CD4-positive, alpha-beta T cell (primary cell): ENCODE measurements around the gene FNIP1. TPM values are rescaled to one million over a fixed set of nuclear protein-coding genes. Genes with fewer than 3 reads are reported as not detected.

Experiments
- ATAC-seq: fragments of 200-7000 bp; cut with Tn5 transposase; one replicate; pipeline ENCODE4 v1.10.0; 2022; ENCODE audit warnings: mild to moderate bottlenecking; ENCODE audit not compliant: poor library complexity
- CTCF ChIA-PET: fragments of 350-600 bp; sonication (Branson Sonifier 250); formaldehyde crosslinking; loops from one replicate; lab custom pipeline; 2021; ENCODE audit warnings: antibody characterized with exemption, inconsistent platforms; lab: Charles Lee
- POLR2A ChIA-PET: fragments of 350-600 bp; sonication (Branson Sonifier 250); formaldehyde crosslinking; loops from one replicate; lab custom pipeline; 2021; ENCODE audit warnings: antibody characterized with exemption, inconsistent platforms; lab: Charles Lee
- DNase-seq, 14 experiments: peaks; one replicate each; pipeline ENCODE4 v3.0.0-alpha.2; 2013 to 2020; ENCODE audit warnings: mixed read lengths in 2 of 14
- H3K27ac ChIP-seq, 2 donors: one replicate each; pipeline versions ENCODE4 v1.5.1 to v1.7.0; 2013; ENCODE audit warnings: low read length in 2 of 2, low read depth in 1 of 2, mild to moderate bottlenecking in 1 of 2
- H3K27me3 ChIP-seq, 2 experiments: 1 replicate in 1 of 2; 2 replicates in 1 of 2; pipeline versions ENCODE4 v1.6.1 to v1.7.0; 2013; ENCODE audit warnings: low read length in 2 of 2, control low read depth in 1 of 2, mild to moderate bottlenecking in 1 of 2, moderate library complexity in 1 of 2; ENCODE audit not compliant: insufficient read depth in 2 of 2, control insufficient read depth in 1 of 2
- H3K36me3 ChIP-seq: one replicate; pipeline ENCODE4 v1.6.1; 2013; ENCODE audit warnings: low read length, control low read depth; ENCODE audit not compliant: insufficient read depth
- H3K4me1 ChIP-seq: one replicate; pipeline ENCODE4 v1.6.1; 2013; ENCODE audit warnings: low read length, control low read depth; ENCODE audit not compliant: insufficient read depth
- H3K4me3 ChIP-seq: one replicate; pipeline ENCODE4 v1.5.1; 2013; ENCODE audit warnings: mild to moderate bottlenecking, low read length, moderate library complexity
- H3K9me3 ChIP-seq, 2 experiments: 1 replicate in 1 of 2; 2 replicates in 1 of 2; pipeline versions ENCODE4 v1.6.1 to v1.7.0; 2013; ENCODE audit warnings: low read length in 2 of 2, mild to moderate bottlenecking in 2 of 2, control low read depth in 1 of 2, moderate library complexity in 1 of 2; ENCODE audit not compliant: control insufficient read depth in 1 of 2, insufficient read depth in 1 of 2
- H3K27ac Mint-ChIP-seq: one replicate; pipeline ENCODE4 v1.8.0; 2020; ENCODE audit warnings: mixed read lengths
- H3K27me3 Mint-ChIP-seq: one replicate; pipeline ENCODE4 v1.8.0; 2021; ENCODE audit warnings: mixed read lengths
- H3K36me3 Mint-ChIP-seq: one replicate; pipeline ENCODE4 v1.8.0; 2021; ENCODE audit warnings: low read depth, mixed read lengths
- H3K4me1 Mint-ChIP-seq: one replicate; pipeline ENCODE4 v1.8.0; 2021; ENCODE audit warnings: low read depth, mixed read lengths
- H3K4me3 Mint-ChIP-seq: one replicate; pipeline ENCODE4 v1.8.0; 2020; ENCODE audit warnings: mild to moderate bottlenecking, mixed read lengths
- H3K9me3 Mint-ChIP-seq: one replicate; pipeline ENCODE4 v1.8.0; 2020; ENCODE audit warnings: mixed read lengths
- CTCF ChIP-seq: fragments of 200-600 bp; IDR thresholded peaks from one replicate; pipeline ENCODE4 v1.8.0; 2022; ENCODE audit warnings: antibody characterized with exemption, mild to moderate bottlenecking
- intact Hi-C, 2 experiments: fragments of 100-400 bp; cut with DNase I in 1 of 2; cut with micrococcal nuclease in 1 of 2; formaldehyde crosslinking; loops; one replicate each; pipeline versions ENCODE4 v1.15.1 to v1.9.0; 2023 to 2025; cut with DNase I, micrococcal nuclease
- total RNA-seq, 174 experiments: library from RNA in 2 of 174; stranded (reverse) in 2 of 174; gene quantifications; one replicate each; pipeline ENCODE4 v1.2.3 and lab custom pipeline; 2021 to 2026

The FNIP1 gene
- total RNA-seq, 2 experiments from 2014 or later: 34.5 to 34.7 TPM

DNA sequence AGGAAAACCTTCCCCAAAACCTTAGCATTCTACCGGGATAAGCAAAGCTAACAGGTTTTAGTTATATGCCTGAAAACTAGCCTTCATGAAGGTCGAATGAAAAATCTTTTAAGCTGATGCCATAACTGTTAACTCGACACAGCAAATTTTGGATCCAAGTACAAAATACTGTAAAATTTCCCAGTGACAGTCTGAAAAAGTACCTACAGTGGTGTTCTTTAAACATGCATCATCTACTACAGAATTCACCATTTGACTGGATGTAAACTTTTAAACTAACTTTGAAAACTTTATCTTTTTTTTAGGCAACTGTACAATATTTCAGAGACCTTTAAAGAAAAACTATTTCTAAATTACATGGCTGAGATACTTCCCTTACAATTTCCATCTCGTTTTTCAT, 162.6 kb downstream of the FNIP1 start:
- peaks cover 5% of the 10 kb centered on the region for H3K36me3 ChIP-seq
- H3K4me1 ChIP-seq: peaks cover 36% of the 10 kb centered on the region
- Mint-ChIP-seq H3K27me3 (no peaks in the 10 kb centered on the region), H3K4me1 (peaks cover 43% of the 10 kb centered on the region), H3K36me3 (peaks cover 25% of the 10 kb centered on the region), H3K4me3 (peak overlapping the region; percentile 96), H3K9me3 (no peaks in the 10 kb centered on the region), H3K27ac (peak overlapping the region; percentile 98)
- CTCF ChIA-PET: interaction anchor here (1.0 kb wide), 1 partner anchor 44 kb away, joined by 4 read pairs; no protein-coding TSS in a partner anchor
- H3K27ac ChIP-seq: peak overlapping the region; percentile 87 to 98
- no peaks in the 10 kb centered on the region for H3K9me3 ChIP-seq
- no peak for TF ChIP-seq CTCF
- no peaks in the 10 kb centered on the region for H3K27me3 ChIP-seq
- peak overlapping the region; percentile 91 for H3K4me3 ChIP-seq
- peak in 2 of 14 experiments; percentile 33 to 41 for DNase-seq
- intact Hi-C loops: loop anchor here (2.0 to 5.0 kb wide), 2 partner anchors 39 to 42 kb away; no protein-coding TSS in a partner anchor
- POLR2A ChIA-PET: no interaction called here
- no peak for ATAC-seq

GRCh38 chr5:131633830-131634229, 163.0 kb downstream of the FNIP1 start:
- Mint-ChIP-seq H3K4me3 (peak overlapping the region; percentile 96), H3K9me3 (no peaks in the 10 kb centered on the region), H3K36me3 (peaks cover 28% of the 10 kb centered on the region), H3K4me1 (peaks cover 39% of the 10 kb centered on the region), H3K27me3 (no peaks in the 10 kb centered on the region), H3K27ac (peak overlapping the region; percentile 98)
- H3K9me3 ChIP-seq: no peaks in the 10 kb centered on the region
- peaks cover 40% of the 10 kb centered on the region for H3K4me1 ChIP-seq
- H3K27ac ChIP-seq: peak overlapping the region in 1 of 2 donors; percentile 87
- intact Hi-C loops: loop anchor here (2.0 to 5.0 kb wide), 2 partner anchors 39 to 42 kb away; no protein-coding TSS in a partner anchor
- TF ChIP-seq CTCF: no peak
- DNase-seq: peak in 1 of 14 experiments; percentile 13
- CTCF ChIA-PET: interaction anchor here (1.0 kb wide), 1 partner anchor 44 kb away, joined by 4 read pairs; no protein-coding TSS in a partner anchor
- no peak for ATAC-seq
- H3K4me3 ChIP-seq: peak overlapping the region; percentile 91
- peaks cover 5% of the 10 kb centered on the region for H3K36me3 ChIP-seq
- no peaks in the 10 kb centered on the region for H3K27me3 ChIP-seq
- POLR2A ChIA-PET: no interaction called here

DNA sequence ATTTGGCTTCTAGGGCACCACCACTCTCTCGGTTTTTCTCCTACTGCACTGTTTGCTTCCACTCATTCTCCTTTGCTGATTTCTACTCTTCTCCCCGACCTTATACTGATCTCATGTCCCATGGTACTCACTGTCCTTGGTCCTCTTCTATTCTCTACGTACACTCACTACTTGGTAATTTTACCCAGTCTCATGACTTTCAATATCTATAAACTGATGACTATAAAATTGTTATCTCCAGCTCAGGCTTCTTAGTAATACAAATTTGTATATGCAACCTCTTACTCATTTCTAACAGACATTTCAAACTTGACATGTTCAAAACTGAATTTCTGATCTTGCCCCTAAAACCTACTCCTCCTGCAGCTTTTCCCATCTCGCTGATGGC, 165.9 kb downstream of the FNIP1 start:
- ChIA-PET POLR2A (interaction anchor here (1.7 kb wide), 1 partner anchor 10 kb away, joined by 3 read pairs; no protein-coding TSS in a partner anchor), CTCF (no interaction called here)
- Mint-ChIP-seq H3K4me1 (peaks cover 40% of the 10 kb centered on the region), H3K27me3 (no peaks in the 10 kb centered on the region), H3K9me3 (no peaks in the 10 kb centered on the region), H3K36me3 (peaks cover 29% of the 10 kb centered on the region), H3K4me3 (no peak overlapping the region), H3K27ac (no peak overlapping the region)
- Histone ChIP-seq H3K27me3 (no peaks in the 10 kb centered on the region), H3K9me3 (no peaks in the 10 kb centered on the region), H3K36me3 (peaks cover 5% of the 10 kb centered on the region), H3K4me1 (peaks cover 36% of the 10 kb centered on the region), H3K27ac (no peak overlapping the region), H3K4me3 (no peak overlapping the region)
- DNase-seq: no peak
- no peak for TF ChIP-seq CTCF
- no peak for ATAC-seq
- intact Hi-C loops: loop anchor here in 1 of 2 experiments (5.0 kb wide), 1 partner anchor 39 kb away; no protein-coding TSS in a partner anchor
